ENCODE data around the gene WDR74. TPM values are rescaled to one million over a fixed set of nuclear protein-coding genes. Genes with fewer than 3 reads are reported as not detected.

The WDR74 gene
- total RNA-seq, 1 donor: 34.0 TPM

- Histone ChIP-seq H3K36me3 (ENCODE audit: insufficient read depth, low read length) (no peaks in the 10 kb centered on the region), H3K4me2 (ENCODE audit: insufficient read depth, low read length) (no peak overlapping the region), H3K79me2 (ENCODE audit: insufficient read depth, low read length) (peaks cover 8% of the 10 kb centered on the region), H3K27me3 (ENCODE audit: insufficient read depth, low read length) (no peaks in the 10 kb centered on the region), H4K20me1 (ENCODE audit: insufficient read depth, low read length) (peaks cover 5% of the 10 kb centered on the region), H3K27ac (ENCODE audit: low read depth, low read length) (no peak overlapping the region), H3K4me1 (ENCODE audit: insufficient read depth, low read length) (peaks cover 14% of the 10 kb centered on the region), H2AFZ (ENCODE audit: low read length) (no peak overlapping the region), H3K9me3 (ENCODE audit: low read depth, low read length) (no peaks in the 10 kb centered on the region), H3K4me3 (ENCODE audit: insufficient read depth, low read length) (no peak overlapping the region)
- no peak for TF ChIP-seq CTCF (IDR thresholded peaks at IDR 0.05; ENCODE audit: extremely low read depth, low read depth, low read length)
- no peak for DNase-seq (ENCODE audit: insufficient read length, low spot score, missing footprints)
These were observed 37.3 kb upstream of the WDR74 start for GRCh38 chr11:62876712-62877111.

GRCh38 chr11:62875698-62876478, 36.5 kb upstream of the WDR74 start:
- no peak overlapping the region for H2AFZ ChIP-seq (ENCODE audit: low read length)
- peaks cover 2% of the 10 kb centered on the region for H3K79me2 ChIP-seq (ENCODE audit: insufficient read depth, low read length)
- H3K4me1 ChIP-seq (ENCODE audit: insufficient read depth, low read length): peaks cover 14% of the 10 kb centered on the region
- H3K4me3 ChIP-seq (ENCODE audit: insufficient read depth, low read length): no peak overlapping the region
- peaks cover 2% of the 10 kb centered on the region for H4K20me1 ChIP-seq (ENCODE audit: insufficient read depth, low read length)
- no peak for DNase-seq (ENCODE audit: insufficient read length, low spot score, missing footprints)
- H3K36me3 ChIP-seq (ENCODE audit: insufficient read depth, low read length): no peaks in the 10 kb centered on the region
- no peaks in the 10 kb centered on the region for H3K9me3 ChIP-seq (ENCODE audit: low read depth, low read length)
- no peak for TF ChIP-seq CTCF (IDR thresholded peaks at IDR 0.05; ENCODE audit: extremely low read depth, low read depth, low read length)
- no peak overlapping the region for H3K4me2 ChIP-seq (ENCODE audit: insufficient read depth, low read length)
- no peaks in the 10 kb centered on the region for H3K27me3 ChIP-seq (ENCODE audit: insufficient read depth, low read length)
- H3K27ac ChIP-seq (ENCODE audit: low read depth, low read length): no peak overlapping the region

GRCh38 chr11:62874851-62875250, 35.5 kb upstream of the WDR74 start:
- Histone ChIP-seq H3K36me3 (ENCODE audit: insufficient read depth, low read length) (no peaks in the 10 kb centered on the region), H4K20me1 (ENCODE audit: insufficient read depth, low read length) (no peaks in the 10 kb centered on the region), H2AFZ (ENCODE audit: low read length) (no peak overlapping the region), H3K27me3 (ENCODE audit: insufficient read depth, low read length) (no peaks in the 10 kb centered on the region), H3K27ac (ENCODE audit: low read depth, low read length) (no peak overlapping the region), H3K9me3 (ENCODE audit: low read depth, low read length) (no peaks in the 10 kb centered on the region), H3K4me3 (ENCODE audit: insufficient read depth, low read length) (no peak overlapping the region), H3K4me2 (ENCODE audit: insufficient read depth, low read length) (no peak overlapping the region), H3K4me1 (ENCODE audit: insufficient read depth, low read length) (peaks cover 7% of the 10 kb centered on the region), H3K79me2 (ENCODE audit: insufficient read depth, low read length) (no peaks in the 10 kb centered on the region)
- TF ChIP-seq CTCF (IDR thresholded peaks at IDR 0.05; ENCODE audit: extremely low read depth, low read depth, low read length): no peak
- DNase-seq (ENCODE audit: insufficient read length, low spot score, missing footprints): no peak

GRCh38 chr11:62865635-62866034, 26.2 kb upstream of the WDR74 start:
- H4K20me1 ChIP-seq (ENCODE audit: insufficient read depth, low read length): peaks cover 2% of the 10 kb centered on the region
- no peak for TF ChIP-seq CTCF (IDR thresholded peaks at IDR 0.05; ENCODE audit: extremely low read depth, low read depth, low read length)
- no peak overlapping the region for H3K4me2 ChIP-seq (ENCODE audit: insufficient read depth, low read length)
- no peak overlapping the region for H3K4me3 ChIP-seq (ENCODE audit: insufficient read depth, low read length)
- no peaks in the 10 kb centered on the region for H3K36me3 ChIP-seq (ENCODE audit: insufficient read depth, low read length)
- DNase-seq (ENCODE audit: insufficient read length, low spot score, missing footprints): no peak
- H3K27ac ChIP-seq (ENCODE audit: low read depth, low read length): no peak overlapping the region
- peaks cover 2% of the 10 kb centered on the region for H3K79me2 ChIP-seq (ENCODE audit: insufficient read depth, low read length)
- H2AFZ ChIP-seq (ENCODE audit: low read length): no peak overlapping the region
- H3K4me1 ChIP-seq (ENCODE audit: insufficient read depth, low read length): no peaks in the 10 kb centered on the region
- no peaks in the 10 kb centered on the region for H3K9me3 ChIP-seq (ENCODE audit: low read depth, low read length)
- no peaks in the 10 kb centered on the region for H3K27me3 ChIP-seq (ENCODE audit: insufficient read depth, low read length)
